NT2/D1 (cell line): ENCODE measurements around the gene NAV2.

ENCODE experiments used
- SUZ12 ChIP-seq: IDR thresholded peaks from 2 replicates; pipeline ENCODE4 v1.6.1; 2011; ENCODE audit not compliant: insufficient read length, insufficient read depth; ENCODE audit errors: extremely low read depth
- YY1 ChIP-seq: IDR thresholded peaks from 2 replicates; pipeline ENCODE4 v1.6.1; 2011; ENCODE audit not compliant: insufficient read length, insufficient read depth
- ZNF274 ChIP-seq: IDR thresholded peaks from 2 replicates; pipeline ENCODE4 v1.6.1; 2011; ENCODE audit warnings: mild to moderate bottlenecking, low read depth, low read length

GRCh38 chr11:20161230-20161918, 448.7 kb downstream of the NAV2 start:
- TF ChIP-seq SUZ12 (no peak), YY1 (no peak), ZNF274 (no peak)
